Urothelium cell line (cell line): ENCODE data around the gene PDX1.
"Not testable (repeated sequence)": the region's sequence is repeated elsewhere in the genome, so short reads cannot be mapped to it uniquely, and the experiment has no call there.

ENCODE experiments used
- DNase-seq: peaks from one replicate; pipeline ENCODE4 v3.0.0; 2011; ENCODE audit warnings: low spot score, mixed read lengths
- FAIRE-seq: peaks from 2 replicates; lab custom pipeline; 2011; peaks lifted over from hg19 to GRCh38; lab: Jason Lieb, UNC

Gene PDX1

DNA sequence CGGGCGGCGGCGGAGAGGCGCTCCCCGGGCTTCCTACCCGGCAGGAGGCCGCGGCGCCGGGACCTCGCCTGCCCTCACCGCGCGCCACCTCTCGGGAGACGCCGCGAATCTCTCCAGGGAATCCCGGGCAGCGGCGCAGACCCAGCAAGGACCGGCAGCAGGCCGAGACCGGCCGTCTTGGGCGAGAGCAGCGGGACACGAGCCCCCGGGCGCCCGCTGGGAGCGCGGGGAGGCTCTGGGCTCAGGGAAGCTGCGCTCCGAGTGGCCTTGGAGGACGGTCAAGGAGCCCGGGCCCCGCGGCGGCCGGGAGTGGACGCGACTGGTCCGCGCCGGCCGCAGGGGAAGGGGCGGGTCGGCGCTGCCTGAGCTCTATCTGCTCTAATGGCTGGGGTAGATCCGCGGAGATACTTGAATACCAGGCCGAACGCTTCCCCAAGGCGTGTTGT, 34.6 kb downstream of the PDX1 start:
- FAIRE-seq (no peak), DNase-seq (no peak)

DNA sequence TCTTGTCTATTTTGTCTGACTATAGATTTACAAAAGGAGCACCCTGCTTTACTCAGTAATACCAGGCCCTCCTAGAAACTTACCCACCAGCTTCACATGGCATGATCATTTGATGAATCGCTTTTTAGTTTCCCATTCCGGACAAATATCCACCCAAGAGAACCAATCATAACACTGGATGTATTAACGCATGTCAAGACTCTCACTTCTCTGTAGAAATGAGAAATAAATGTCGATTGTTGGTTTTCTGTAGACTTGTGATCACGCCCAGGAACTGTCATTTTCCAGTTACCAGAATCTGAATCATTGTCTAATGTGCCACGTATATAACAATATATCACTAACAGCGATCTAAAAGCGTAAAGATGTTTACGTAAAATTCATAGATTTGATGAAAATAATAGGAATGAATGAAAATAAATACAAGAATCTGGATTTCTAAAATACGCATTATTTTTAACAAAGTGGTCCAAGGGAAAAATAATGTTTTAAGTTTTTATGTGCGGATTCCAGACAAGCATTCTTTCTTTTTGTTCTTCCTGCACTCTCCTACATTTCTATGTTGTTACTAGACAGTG, 35.3 kb downstream of the PDX1 start:
- FAIRE-seq: no peak
- no peak for DNase-seq

DNA sequence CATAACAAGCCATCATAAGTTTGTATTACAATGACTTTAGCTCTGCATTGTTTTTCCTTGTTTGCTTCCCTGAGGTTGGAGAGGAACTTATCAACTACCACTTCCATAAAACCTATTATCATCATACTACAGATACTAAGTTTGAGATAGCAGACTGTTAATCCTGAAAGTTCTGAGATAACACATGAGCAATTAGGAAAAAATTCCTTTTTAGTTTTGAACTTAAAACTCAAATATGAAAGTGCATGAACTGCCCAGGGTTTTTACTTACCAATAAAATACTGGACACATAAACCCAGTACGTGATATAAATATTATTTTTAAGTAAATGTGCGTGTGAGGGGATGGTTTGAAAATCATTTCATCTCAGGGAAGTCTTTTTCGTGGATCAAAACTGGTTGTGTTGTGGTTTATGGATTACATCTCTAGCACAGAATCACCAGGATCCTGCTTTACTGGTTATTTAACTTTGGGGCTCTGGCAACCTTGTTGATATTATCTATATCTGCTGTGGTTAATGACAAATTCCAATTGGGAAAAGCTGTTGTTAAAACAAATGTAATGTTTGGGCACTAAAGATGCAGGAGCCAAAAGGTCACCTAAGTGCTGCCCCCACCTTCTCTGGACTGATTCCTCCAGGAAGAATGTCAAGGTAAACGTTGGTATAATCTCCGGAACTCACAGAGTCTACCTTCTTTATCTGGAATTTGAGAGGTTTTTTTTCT, 36.9 kb downstream of the PDX1 start:
- DNase-seq (no peak), FAIRE-seq (no peak)

DNA sequence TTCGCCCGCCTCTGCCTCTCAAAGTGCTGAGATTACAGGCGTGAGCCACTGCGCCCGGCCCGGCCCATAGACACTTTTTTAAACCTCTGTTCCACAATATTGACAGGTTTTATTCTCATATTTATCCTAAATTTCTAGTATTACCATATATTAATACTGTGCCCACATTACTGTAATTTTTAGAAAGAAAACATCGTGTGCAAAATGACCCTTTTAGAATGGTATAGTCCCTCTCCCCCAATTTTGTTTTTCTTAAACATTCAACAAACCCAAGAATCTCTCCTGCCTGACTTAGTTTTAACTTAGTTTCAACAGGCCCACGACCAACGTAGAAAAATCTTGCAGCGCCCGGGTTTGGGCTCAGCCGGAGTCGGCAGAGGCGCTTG, 40.2 kb downstream of the PDX1 start:
- DNase-seq (no peak), FAIRE-seq (no peak)

DNA sequence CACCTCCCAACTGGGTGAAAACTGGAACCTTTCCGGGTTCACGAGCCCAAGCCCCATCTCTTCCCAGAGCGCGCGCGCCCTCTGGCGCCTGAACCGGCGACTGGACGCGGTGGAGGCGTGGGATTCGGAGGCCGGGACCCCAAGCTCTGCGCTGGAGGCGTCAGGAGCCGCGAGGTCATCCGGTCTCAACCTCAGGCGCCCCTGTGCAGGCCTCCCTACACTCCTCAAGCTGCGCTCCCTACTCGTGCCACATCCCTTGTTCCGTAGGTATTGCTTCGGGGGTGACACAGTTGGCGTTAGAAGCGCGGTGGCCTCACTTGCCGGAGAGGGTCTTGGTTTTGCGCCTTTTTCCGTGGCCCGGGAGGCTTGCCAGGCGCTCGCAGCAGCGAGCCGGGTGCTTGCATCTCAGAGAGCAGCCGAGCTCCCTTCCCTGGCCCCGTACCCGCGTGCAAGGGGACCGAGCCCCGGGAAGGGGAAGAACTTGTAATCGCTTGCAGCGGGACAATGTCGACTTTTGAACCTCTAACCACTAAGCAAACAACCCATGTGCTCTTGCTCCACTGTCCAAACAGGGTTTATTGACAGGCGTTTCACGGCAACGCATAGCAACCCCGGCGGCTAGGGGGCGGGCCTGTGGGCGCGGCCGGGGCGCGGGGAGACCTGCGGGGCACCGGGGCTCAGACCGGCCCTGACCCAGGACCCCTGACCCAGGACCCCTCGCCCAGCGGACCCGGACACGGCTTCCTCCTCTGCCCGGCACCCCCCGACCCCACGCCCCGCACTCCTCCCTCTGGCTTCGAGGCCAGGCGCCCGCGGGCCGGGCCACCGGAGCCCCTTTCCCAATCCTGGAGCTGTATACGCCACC, 40.8 kb downstream of the PDX1 start:
- DNase-seq: no peak
- FAIRE-seq: no peak

DNA sequence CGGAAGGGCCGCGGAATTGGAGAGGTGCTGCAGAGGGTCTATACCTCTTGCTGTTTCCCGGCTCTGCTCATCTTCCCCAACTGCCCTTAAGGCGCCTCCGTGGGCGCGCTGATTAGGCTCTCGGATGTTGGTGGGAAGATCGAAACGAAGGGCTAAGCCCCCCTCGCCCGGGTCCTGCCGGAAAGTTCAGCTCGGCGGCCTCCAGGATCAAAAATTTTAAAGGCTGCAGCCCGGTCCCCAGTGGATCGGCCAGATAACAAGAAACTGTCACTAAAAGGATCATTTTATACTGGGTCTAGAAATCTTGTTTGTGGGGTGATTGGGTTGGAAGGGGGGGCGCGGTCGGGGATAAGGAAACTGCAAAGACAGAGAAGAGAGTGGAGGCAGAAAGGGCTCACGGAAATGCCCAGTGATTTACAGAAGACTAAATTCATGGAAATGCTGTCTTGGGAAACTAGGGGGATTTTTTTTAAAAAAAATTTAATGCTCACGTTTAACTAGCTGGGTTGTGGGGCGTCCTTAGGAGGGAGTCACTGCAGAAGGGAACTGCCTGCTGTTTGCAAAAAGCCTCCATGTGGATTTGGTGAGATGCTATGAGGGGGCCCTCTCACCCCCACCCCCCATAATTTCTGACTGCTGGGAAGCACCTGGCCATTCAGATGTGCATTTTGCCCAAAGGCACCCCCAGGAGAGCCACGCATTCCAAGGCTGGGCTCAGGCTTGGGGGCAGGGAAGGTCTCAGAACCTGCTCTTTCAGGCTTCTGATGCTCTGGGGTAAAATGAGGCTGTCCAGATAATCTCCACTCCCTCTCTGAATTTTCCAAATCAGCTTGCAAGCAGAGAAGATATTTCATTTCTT, 41.7 kb downstream of the PDX1 start:
- DNase-seq: no peak
- FAIRE-seq: no peak

DNA sequence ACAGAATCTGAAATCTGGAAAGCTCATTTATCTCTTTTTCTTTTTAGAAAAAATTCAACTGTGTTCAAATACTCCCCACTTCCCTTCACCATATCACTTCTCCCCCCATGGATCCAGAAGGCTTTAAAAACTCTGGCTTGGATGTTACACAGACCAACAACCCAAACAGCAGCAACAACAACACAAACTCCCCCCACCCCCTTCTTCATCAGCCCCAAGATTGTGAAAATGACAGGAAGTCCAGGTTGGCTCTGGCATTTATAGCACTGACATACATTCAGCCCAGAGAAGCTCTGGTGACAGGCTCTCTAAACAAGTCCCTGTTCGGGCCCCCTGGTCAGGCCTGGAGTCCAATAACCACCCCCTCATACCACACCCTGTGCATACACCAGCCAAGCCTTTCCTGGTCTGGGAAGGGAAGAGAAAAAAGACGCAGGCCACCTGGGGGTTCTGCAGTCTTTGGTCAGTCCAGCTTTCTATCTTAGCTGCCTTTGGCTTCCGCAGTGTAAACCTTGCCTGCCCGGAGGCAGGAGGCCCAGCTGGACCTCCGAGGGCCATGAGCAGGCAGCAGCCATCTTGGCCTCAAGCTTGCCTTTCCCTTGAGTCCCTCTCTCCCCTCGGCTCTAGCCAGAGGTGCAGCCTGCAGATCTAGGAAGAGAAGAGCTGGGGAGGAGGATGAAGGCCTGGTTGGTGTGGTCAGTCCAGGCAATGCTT, 42.5 kb downstream of the PDX1 start:
- no peak for DNase-seq
- no peak for FAIRE-seq

DNA sequence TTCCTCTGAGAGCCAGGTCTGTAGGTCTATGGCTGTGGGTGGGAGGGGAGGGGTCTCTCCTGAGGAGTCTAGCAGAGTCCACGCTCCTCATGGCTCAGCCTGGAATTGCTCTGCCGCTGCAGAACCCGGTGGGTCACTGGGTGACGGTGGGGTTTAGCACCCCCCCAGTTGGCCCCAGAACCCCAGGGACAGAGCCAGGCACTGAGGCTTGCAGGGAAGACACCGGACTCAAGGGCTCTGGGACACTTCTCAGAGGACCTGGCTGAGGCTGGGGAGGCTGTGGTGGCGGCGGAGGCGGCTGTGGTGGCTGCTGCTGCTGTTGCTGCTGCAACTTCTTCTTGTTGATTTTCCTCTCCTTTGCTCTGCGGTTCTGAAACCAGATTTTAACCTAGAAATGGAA, 43.2 kb downstream of the PDX1 start:
- FAIRE-seq (no peak), DNase-seq (no peak)

DNA sequence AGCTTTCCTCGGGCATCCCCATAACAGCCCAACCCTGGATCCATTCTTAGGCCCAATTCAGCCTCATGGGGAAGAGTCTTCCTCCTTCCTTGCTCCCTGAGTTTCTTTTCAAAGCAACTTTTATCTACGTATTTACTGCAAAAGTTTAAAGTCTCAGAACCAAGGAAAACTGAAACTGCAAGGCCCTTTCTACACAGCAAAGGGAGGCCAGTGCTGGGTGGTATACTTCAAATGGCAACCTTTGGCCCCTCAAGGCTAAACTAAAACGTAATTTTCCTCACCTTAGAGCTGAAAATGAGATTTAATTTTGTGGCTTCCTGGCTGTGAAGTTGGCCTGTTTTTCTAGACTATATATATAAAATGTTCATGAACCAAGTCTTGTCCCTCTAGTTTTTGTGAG, 43.7 kb downstream of the PDX1 start:
- FAIRE-seq (no peak), DNase-seq (no peak)

DNA sequence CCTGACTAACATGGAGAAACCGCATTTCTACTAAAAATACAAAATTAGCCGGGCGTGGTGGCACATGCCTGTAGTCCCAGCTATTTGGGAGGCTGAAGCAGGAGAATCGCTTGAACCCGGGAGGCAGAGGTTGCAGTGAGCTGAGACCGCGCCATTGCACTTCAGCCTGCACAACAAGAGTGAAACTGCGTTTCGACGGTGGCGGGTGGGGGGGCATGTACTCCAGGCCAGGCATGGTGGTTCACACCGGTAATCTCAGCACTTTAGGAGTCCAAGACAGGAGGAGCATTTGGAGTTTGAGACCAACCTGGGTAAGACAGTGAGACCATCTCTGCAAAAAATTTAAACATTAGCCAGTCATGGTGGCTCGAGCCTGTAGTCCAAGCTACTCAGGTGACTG, 44.4 kb downstream of the PDX1 start:
- DNase-seq, FAIRE-seq: not testable (repeated sequence)

DNA sequence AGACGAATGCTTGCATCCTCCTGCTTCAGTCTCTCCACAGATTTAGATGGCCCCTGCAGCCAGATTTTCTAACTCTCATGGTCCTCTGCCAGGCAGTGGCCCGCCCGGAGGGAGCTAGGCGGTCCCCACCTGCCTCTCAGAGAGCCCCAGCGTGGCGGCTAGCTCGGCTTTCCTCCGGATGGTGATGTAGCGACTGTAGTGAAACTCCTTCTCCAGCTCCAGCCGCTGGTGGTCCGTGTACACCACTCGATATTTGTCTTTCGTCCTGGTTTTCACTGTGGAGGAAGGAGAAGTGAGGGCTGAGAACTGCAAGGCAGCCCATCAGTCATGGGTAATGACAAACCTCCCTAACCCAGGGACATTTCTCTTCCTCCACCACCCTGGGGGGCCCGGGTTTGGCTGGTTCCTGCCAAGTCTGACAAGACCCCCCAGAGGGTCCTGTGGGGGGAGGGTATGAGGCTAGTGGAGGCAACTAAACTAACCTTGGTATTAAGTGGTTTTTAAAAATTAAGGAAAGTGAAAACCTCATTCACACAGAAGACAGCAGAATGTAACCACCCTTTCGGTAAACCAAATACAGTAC, 45.0 kb downstream of the PDX1 start:
- DNase-seq: no peak
- FAIRE-seq: no peak

DNA sequence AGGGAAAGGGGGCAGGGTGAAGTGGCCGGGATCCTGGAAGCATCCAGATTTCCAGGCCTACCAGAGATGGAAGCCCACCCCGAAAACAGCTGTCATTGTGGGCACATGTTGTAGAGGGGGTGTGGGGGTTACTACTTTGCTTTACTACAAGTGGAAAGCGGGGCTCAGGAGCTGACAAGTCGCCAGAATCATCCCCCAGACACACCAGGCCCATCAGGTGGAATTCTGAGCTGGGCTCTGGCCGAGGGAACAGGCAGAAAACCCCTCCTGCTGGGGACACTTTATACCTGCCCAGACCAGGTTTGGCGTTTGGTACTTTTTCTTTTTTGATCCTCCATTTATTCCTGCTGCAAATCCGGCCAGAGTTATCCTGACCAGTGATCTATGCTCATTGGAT, 45.5 kb downstream of the PDX1 start:
- DNase-seq: no peak
- FAIRE-seq: no peak

DNA sequence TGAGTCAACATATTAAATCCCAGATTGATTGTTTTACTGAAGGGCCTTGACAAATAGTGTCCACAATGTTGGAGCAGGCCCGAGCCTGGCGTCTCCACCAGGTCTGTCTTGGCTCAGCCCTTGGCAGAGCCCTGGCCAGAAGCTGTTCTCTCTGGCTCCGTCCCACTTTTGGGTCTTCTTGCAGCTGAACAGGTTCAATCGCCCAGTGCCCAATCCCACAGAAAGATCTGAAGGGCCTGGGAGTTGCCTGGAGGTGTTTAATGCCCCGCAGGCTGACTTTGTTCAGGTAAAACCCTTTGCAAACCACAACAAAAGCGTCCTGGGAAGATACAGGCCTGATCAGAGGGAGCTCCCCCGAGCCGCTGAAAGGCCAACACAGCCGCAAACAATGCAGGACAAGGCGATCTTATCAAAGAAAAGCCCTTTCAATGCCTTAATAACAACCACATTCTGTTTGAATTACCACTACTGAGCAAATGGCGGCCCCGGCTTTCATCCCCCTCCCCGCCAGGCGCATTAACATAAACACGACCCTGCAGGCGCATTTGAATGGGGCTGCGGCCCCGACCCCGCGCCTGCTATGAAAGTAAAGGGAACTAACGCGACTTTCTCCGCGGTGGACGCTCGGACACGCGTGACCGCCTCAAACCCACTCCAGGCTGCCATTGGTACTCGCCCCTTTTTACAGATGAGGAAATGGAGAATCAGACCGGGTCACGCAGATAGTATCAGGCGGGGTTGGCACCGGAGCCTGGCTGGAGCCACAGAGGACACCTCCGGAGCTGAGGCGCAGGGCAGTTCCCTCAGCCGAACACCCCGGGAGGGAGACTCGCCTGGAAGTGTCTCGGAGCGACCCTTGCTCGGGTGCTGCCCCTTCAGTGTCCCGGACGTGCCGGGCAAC, 46.2 kb downstream of the PDX1 start:
- DNase-seq (no peak), FAIRE-seq (no peak)

DNA sequence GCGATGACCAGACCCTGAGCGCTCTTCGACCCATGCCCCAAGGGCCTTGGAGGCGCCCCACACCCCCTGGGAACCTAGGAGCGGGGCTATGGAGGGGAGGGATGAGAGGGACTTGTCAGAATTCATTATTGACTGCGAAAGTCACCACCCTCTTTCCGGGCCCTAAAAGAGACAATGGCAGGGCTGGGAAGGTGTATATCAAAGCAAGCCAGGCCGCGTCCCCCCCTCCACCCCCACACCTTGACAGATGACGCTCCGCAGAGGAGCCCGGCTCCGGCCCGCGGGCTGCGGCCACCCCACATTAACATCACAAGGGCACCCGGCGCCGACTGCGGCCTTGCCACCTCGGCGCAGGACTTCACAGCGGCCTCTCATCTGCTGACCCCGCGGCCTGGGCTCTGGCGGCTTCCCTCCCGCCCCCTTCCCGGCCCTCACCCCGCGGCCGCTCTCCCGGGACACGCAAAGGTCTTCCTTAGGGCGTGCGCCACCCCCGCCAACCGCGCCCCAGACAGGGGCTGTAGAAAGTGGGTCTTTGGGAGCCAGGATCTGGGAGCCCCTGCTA, 46.9 kb downstream of the PDX1 start:
- no peak for DNase-seq
- no peak for FAIRE-seq

DNA sequence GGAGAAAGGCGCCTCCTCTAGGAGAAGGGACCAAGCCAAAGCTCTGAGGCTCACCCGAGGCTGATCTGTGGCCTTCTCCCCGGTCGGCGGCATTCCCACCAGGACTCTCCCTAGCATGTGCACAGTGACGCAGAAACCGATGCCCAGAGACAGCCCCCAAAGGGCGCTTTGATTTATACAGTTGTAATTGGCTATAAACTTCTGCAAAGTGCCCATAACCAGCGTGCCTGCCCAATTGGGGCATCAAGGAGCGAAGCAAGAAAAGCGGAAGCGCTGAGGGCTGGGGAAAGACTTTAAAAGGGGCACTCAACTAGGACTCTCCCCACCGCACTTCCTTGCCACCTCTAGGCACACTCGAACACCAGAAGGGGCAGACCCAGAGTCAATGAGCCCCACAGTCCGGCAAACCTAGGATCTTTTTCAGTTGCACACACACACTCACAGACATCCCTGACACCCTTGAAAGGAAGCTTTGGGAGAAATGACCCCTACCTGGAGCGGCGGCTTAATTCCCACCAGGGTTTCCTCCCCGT, 47.5 kb downstream of the PDX1 start:
- DNase-seq: no peak
- FAIRE-seq: no peak

DNA sequence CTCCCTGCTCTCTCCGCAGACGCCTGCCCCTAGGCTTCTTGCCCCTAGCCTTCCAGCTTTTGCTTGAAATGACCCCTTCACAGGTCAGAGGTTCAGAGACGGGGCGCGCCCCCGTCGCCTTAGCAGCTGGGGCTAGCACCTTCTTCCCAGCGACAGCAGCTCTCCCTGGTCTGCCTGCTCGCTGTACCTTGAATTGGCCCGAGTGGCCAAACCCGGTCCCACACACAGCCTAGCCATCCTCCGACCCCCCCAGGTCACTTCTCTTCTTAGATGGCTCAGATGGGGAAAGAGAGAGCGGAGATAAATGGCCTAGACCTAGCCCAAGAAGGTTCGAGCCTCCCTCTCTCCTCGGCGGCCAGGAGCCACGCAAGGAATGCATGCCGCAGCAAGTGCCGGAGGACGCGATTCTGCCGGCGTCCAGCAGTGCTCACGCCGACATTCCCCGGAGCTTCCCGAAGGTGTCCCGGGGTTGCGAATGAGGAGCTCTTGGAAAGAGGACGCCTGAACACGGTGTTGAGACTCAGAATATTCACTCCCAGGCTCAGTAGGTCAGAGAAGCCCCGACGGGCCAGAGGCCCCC, 48.0 kb downstream of the PDX1 start:
- DNase-seq: no peak
- FAIRE-seq: no peak

DNA sequence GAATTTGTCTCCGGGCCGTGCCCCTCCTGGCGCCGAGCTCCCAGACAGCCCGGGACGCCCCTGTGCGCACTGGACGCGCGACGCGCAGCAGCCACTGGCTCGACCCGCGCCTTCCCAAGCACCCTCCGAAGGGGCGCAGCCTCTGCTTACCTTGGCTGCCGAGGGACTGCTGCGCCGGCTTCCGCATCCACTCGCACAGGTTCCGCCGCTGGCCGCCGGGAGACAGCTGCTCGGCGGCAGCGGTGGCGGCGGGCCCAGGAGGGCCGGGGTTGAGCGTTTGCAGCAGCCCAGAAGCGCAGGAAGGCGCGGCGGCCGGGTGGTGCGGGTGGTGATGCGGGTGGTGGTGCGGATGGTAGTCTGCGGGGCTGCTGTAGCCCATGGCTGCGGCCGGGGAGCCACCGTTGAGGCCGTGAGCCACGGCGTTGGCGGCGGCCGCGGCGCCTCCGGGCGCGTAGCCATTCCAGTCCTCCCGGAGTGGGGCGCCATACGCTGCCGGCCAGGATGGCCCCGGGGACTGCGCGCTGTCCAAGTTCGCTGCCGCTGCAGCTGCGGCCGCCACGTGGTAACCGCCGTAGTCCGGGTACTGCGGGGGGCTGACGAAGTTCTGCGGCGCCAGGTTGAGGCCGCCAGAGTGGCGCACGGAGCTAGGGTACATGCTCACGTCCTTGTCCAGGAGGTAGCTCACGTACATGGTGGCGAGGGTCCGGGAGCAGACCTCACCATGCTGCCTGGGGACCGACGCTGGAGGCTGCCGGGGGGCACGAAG, 48.7 kb downstream of the PDX1 start:
- FAIRE-seq: no peak
- peak; percentile 43 for DNase-seq
